HT1080 (cell line): ENCODE results near the gene MRPL37. TPM values are rescaled to one million over a fixed set of nuclear protein-coding genes. Genes with fewer than 3 reads are reported as not detected.
"Not testable (repeated sequence)": the region's sequence is repeated elsewhere in the genome, so short reads cannot be mapped to it uniquely, and the experiment has no call there.

Experiments
- DNase-seq: peaks from one replicate; pipeline ENCODE4 v3.0.0-alpha.2; 2015; ENCODE audit warnings: low read depth
- polyA plus RNA-seq, 2 experiments: library from polyadenylated mRNA; depleted of rRNA; stranded (reverse); fragments of >200 nt; gene quantifications; 2 replicates each; pipeline ENCODE4 v1.2.3, GENCODE V29; 2015
- total RNA-seq: library from RNA; depleted of rRNA; stranded (reverse); fragments of >200 nt; shearing (Covaris generic); gene quantifications from 2 replicates; pipeline ENCODE4 v1.2.3, GENCODE V29; 2014; rRNA removed

The MRPL37 gene
- 135 and 158 TPM in 2 replicates for total RNA-seq
- polyA plus RNA-seq (2015; cell fraction: cytosol; rRNA removed): 116 and 126 TPM in 2 replicates
- 65.8 and 68.7 TPM in 2 replicates for polyA plus RNA-seq (2015; cell fraction: nucleus; rRNA removed)

DNA sequence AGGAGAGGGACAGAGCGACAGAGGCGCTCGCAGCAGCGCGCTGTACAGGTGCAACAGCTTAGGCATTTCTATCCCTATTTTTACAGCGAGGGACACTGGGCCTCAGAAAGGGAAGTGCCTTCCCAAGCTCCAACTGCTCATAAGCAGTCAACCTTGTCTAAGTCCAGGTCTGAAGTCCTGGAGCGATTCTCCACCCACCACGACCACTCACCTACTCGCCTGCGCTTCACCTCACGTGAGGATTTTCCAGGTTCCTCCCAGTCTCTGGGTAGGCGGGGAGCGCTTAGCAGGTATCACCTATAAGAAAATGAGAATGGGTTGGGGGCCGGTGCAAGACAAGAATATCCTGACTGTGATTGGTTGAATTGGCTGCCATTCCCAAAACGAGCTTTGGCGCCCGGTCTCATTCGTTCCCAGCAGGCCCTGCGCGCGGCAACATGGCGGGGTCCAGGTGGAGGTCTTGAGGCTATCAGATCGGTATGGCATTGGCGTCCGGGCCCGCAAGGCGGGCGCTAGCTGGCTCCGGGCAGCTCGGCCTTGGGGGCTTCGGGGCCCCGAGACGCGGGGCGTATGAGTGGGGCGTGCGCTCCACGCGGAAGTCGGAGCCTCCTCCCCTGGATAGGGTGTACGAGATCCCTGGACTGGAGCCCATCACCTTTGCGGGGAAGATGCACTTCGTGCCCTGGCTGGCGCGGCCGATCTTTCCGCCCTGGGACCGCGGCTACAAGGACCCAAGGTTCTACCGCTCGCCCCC lies at the start of gene MRPL37, which contains the start of gene CYB5RL:
Gene MRPL37, plus strand, starts transcription at position 403 of the 754 bp plus-strand sequence. Its CDS starts 77 bp downstream, at position 480.
Gene CYB5RL, minus strand, starts transcription at position 266 of the 754 bp plus-strand sequence. CDS start 4,414 bp downstream, outside the sequence.
- peak; percentile 97 for DNase-seq

DNA sequence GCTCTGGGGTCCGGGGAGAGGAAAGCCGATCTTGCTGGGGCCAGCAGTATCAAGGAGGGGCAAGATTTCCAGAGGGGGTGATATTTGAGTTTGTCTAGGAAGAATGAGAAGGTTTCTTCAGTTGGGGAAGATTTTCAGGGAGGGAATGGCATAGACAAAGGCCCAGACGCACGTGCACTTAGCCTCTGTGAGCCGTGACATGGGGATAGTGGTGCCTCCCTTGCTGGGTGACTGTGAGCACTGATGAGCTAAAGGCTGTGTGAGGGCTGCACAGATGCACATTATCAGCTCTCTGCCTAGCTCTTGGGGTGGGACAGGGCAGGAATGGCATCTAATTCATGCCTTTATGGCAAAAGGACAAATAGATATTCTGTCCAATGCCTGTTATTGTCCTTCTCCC lies 49.0 kb upstream of the MRPL37 start:
- DNase-seq: no peak

DNA sequence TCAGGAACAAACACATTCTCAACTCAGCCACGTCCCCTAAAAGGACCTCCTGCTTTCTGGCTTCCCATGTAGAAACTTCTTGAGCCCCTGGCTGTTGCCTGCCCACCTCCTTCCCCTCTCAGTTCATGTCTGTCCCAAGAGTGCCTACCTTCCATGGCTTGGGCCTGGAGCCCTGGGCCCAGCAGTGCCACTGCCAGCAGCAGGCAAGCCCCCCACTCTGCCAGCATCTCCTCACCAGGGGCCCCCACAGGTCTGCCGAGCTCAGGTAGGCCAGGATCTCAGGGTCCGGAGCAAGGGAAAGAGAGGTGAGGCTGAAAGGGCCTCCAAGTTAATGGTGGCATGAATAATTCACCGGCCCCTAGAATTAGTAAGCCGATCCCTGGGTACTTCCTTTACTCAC lies 47.3 kb upstream of the MRPL37 start, which contains the start of gene CDCP2:
Gene CDCP2, minus strand, starts transcription at position 305 of the 400 bp plus-strand sequence. Its CDS starts 78 bp downstream, at position 227.
- no peak for DNase-seq

DNA sequence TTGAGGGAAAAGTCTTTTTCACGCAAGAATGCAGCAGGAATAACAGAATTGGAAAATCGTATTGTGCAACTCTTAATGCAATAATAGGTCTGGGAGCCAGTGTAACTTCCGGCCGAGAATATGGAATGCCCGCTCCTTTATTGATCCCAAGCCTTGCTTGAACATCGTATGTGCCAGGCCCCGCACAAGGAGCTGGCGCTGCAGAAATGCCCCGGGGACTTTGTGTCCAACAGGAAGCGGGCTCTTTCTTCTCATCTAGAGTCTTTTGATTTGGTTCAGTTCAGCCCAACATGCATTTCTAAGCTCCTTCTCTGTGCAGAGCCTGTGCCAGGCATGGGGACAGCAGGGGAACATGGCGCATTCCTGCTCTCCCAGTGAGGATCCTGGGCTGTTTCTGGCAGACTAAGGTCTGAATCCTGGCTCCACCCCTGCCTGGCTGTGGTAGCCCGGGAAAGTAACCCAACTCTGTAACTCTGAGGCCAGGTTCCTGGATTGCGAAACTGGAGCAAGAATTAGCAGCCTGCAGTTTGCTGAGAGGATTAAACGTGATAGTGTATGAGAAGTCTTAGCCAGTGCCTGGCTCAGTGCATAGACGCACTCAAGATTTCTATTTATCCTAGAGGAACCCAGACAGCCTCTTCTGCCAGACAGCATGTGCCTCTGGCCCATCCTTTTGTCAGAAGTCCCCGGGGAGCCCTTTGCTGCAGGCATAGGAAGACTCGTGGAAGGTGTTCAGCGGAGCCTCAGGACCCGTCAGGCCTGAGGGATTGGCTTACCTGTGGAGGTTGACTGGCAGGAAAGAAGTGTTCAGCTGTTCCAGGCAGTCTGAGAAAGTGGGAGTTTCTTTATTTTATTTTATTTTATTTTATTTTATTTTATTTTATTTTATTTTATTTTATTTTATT lies 46.2 kb upstream of the MRPL37 start:
- DNase-seq: peak; percentile 42

DNA sequence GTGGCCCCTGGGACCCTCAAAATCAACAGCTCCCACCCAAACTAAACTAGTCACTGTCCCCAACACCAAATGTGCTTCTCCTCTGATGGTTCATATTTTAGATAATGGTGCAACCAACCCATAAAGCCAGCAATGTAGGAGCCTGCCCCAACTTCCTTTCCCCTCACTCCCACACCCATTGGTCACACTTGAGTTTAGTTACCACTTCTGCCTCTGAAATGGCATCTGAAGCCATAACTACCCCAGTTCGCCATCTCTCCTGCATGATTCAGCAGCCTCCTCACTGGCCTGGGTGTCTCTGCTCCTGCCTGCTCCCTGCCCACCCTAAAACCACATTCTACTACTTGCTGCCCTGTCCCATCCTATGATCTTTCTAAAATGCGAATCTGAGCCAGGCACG lies 43.8 kb upstream of the MRPL37 start:
- no peak for DNase-seq

DNA sequence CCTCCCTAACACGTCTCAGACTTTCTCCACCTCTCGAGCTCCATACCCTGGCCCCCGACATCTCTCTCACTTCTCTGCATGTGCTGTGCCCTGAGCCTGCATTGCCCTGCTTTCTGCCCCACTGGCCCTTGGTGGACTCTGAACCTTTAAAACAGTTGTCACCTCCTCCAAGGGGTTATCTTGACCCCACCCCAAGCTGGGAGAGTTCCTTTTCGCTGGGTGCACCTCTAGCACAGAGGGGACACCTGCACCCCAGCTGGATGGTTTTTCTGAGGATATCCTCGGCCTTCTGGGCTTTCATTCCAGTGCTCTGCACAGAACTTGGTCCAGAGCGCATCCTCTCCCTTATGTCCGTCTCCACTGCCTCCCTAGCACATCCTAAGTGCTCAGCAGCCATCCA lies 43.0 kb upstream of the MRPL37 start:
- no peak for DNase-seq

DNA sequence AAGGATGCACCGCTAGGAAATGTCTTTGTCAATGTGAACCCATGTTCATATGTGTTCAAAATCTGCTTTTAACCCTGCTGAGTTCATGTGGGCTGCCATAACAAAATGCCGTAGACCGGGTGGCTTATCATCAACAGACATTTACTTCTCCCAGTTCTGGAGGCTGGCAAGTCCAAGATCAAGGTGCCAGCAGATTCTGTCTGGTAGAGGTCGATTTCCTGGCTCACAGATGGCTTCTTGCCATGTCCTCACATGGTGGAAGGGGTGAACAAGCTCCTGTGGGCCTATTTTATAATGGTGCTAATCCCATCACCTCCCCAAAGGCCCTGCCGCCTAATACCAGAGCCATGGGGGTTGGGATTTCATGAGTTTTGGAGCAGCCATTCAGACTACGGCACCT lies 42.6 kb upstream of the MRPL37 start:
- DNase-seq: no peak

DNA sequence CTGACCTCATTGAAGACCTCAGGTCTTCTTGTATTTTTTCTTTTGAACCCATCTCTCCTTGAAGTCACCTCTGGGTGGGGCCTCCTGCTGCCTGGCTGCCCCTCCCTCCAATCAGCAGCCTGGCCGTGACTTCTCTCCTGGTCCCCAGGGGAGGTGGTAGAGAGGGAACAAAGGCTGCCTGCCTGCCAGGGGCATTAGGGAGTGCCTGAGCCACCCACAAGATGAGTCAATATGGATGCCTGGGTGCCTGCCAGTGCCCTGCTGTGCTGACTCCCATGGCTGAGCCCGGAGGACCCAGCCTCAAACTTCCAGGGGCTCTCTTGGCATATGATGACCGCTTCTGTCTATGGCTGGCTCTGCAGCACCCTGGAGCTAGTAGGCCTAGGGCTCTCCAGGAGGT lies 41.9 kb upstream of the MRPL37 start:
- peak; percentile 47 for DNase-seq

DNA sequence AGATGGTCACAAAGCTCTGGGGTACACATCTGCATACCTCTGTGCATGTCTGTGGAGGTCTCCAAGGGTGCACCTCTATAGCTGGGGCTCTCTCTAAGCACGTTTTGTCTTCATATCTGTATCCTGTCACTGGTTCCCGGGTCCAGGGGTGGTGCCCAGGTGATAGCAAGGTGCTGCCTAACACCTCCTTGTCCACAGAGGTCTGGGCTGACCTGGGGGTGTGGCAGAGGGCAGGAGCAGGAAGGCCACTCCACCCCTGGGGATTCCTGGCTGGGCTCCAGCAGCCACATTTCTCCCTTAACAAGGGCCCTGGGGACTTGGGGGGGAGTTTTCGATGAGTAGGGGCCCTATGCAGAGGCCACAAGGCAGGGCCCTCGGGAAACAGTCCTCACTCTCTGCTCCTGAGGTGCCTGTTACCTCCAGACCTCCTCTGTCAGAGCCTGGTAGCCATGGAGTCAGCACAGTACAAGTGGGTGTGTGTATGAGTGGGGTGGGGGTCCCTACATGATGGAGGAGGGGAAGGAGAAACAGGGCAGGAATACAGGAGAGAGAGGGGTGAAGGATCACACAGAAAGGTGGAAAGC lies 40.1 kb upstream of the MRPL37 start:
- DNase-seq: no peak

DNA sequence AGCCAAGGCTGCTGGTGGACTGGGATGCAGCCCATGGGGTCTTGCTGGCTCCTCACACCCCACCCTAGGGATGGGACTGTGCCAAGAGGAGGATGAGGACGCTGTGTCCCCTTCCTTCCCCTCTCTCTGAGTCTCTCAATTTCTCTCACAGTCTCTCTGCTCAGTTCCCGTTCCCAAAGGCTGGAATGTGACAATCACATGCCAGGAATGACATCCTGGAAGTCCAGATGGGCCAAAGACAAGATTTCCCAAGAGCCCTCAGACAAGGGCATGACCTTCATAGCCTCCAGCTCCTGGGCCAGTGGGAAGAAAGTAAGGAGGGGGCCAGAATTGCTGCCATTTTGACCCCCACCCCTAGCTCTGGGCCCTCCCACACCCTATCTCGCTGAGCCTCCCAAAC lies 39.6 kb upstream of the MRPL37 start:
- no peak for DNase-seq

DNA sequence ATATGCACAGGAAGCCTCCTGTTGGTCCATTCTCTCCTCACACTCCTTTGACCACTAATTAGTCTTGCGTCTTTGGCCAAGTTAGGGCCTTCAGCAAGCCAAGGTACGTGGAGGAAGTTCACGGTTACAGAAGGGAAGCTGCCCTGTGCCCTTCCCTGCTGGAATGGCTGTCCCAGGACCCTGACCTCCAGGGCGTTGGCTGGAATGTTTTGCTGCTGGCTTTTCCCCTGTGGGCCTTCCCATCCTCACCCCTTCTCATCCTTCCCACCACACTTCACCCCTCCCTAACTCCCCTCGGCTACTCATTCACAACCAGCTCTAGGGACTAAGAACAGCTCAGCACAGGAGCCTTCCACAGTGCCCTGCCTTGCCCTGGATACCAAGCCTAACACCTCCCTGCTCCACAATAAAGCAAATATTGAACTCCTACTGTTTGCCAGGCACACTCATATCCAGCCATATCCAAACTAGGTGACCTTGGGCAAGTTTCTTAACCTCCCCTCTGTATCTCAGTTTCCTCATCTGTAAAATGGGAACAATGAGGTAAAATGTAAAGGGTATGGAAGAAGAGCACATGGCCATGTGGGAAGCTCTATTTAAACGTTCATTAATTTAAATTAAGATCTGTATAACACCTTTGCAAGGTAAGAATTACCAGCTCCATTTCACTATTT lies 38.3 kb upstream of the MRPL37 start:
- no peak for DNase-seq

DNA sequence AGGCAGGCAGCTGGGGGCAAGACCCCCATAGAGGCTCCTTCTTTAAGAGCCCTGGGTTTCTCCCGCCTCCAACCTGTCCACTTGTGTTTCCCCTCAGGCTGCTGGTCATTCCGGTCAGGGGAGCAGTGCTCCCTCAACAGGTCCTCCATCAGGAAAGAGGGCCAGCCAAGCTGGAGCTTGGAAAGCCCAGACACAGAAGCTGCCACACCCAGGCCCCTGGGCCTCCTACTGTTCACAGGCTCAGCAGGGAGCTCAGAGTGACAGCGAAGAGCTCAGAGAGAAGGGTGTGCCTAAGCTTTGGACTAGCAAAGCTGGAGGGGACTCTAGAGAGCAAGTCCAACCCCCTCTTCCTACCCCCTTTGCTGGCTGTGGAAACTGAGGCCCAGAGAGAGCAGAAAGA lies 36.9 kb upstream of the MRPL37 start:
- DNase-seq: no peak

DNA sequence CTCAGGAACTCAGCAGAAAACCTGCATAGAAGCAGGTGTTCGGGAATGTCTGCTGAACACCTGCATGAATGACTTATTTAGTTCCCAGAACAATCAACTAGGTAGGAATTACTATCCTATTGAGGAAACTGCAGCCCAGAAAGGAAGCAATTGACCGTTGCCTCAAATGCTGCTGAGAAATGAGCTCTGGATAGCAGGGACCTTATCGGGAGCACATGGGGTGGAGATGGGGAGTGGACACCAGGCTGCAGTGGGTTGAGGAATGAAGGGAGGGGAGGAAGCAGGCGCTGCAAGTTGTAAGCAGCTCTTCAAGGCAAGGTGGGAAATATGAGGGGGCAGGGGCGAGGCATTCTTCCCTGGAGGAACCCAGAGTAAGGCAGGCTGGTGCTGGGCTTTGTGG lies 36.4 kb upstream of the MRPL37 start:
- DNase-seq: no peak

DNA sequence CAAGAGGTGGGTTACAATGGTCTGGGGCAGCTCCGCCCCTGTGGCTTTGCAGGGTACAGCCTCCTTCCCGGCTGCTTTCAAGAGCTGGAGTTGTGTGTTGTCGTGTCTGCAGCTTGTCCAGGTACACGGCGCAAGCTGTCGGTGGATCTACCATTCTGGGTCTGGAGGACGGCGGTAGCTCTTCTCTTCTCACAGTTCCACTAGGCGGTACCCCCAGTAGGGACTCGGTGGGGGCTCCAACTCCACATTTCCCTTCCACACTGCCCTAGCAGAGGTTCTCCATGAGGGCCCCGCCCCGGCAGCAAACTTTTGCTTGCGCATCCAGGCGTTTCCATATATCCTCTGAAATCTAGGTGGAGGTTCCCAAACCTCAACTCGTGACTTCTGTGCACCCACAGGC lies 34.8 kb upstream of the MRPL37 start:
- DNase-seq: no peak

DNA sequence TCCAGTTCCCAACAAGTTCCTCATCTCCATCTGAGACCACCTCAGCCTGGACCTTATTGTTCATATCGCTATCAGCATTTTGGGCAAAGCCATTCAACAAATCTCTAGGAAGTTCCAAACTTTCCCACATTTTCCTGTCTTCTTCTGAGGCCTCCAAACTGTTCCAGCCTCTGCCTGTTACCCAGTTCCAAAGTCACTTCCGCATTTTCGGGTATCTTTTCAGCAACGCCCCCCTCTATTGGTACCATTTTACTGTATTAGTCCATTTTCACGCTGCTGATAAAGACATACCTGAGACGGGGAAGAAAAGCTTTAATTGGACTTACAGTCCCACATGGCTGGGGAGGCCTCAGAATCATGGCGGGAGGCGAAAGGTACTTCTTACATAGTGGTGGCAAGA lies 33.6 kb upstream of the MRPL37 start:
- DNase-seq: not testable (repeated sequence)

DNA sequence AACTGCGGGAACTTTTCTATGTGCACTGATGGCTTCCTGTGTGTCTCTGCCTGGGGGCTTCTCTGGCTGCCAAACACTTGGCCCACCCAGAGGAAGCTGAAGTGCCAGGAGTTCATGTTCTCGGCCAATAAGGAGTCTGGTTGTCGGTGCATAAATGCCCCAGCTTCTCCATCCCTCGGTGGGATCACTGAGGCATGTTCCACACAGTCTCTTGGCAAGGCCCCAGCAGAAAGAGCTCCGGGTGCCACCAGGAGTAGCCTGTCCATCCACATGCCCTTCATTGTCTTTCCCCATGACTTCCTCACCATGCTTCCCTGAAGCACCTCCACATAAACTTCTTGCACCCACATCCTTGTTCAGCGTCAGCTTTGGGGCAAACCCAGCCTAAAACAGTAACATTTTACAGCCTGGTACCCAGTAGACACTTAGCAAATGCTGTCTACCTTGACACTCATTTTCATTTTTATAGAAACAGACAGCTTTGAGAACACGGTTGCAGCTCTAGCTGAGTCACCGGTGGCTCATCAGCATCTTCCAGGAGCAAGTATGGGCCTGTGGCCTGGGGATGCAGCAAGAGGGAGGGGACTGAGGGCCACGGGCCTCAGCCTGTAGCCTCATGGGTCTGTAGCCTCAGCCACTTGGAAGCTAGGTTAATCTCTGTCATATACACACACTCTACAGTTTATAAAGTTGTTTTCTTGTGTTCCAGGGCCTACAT lies 32.4 kb upstream of the MRPL37 start:
- peak; percentile 80 for DNase-seq

DNA sequence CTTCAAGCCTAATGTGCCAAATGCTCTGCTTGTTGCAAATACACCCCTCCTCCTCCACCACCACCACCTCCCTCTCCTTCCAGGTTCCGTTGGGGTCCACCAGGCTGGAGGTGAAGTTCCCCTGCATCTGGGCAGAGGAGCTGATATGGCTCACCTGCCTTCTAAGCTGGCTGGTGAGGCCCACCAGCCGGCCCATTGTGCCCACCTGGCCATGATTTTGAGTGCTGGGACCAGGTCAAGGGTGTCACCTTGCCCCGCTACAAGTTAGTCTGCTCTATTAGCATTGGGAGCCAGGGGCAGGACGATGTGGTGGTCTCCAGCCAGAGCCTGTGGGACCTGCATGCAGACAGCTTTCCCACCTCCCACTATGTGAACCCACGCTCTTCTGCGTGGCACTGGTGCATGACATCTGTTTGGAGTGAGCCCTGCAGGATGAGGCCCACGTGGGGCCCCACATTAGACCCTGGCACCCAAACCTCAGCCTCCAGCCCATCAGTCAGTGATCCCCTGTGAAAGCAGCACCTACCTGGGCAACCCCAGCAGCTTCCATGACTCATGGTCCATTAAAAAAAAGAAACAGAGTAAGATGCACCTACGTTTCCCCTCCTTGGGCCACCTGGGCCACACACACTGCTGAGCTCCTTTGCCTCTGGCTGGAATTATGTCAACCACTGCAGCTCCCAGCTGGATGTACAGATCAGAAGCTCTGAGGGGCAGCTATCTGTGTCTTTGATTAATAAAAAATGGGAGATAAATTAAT lies 31.6 kb upstream of the MRPL37 start:
- DNase-seq: no peak

DNA sequence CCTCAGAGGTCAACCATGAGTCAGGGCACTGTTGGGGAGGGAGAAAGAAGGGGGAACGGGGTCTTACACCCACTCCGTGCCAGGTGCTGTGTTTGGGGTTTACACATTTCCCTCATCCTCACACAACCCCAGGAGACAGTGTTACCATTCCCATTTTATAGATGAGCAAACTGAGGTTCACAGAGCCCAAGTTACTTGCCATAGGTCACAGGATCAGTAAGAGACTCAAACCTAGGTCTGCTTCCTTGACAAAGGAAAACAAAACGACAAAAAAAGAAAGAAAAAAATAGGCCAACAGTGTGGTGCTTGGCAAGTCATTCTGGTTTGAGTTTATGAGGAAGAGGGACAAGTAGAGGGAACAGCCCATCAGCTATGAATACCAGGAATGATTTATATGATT lies 30.9 kb upstream of the MRPL37 start:
- DNase-seq: no peak

DNA sequence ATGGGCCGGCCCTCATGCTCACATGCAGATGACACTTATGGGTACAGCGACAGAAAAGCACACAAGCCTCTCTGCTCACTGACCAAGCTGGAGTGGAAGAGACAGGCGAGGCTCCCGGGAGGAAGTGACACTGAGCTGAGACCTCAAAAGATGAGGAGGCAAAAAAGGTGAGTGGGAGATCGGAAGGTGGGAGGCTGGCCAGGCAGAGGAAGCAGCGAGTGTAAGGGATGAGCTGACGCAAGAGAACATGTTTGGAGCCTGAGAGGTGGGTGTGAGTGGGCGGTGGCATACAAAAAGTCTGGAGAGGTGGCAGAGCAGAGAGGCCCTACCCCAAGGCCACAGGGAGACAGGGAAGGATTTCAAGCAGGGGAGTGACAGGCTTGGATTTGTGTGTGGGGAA lies 29.0 kb upstream of the MRPL37 start:
- no peak for DNase-seq

DNA sequence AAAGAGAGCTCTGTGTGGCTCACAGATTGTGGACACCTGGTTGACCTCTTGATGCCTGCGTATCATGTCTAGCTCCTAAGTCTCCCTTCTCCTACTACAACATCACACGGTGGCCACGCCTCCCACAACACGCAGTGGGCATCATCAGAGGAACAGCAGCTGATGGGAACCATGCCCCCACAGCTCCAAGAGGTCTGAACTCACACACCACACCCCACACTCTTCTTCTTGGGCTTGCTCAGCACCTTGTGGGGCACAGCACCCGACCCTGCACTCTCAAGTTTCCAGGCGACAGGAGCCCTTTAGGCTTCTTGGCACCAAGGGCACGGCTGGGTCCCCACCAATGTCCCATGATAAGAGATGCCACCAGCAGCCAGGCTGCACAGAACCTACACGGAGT lies 28.4 kb upstream of the MRPL37 start:
- DNase-seq: no peak
